Uterus (tissue), 4 donors: Measurements from ENCODE around the gene DNM1. TPM values are rescaled to one million over a fixed set of nuclear protein-coding genes. Genes with fewer than 3 reads are reported as not detected.

ENCODE experiments used
- DNase-seq, 2 donors: peaks; one replicate each; pipeline ENCODE4 v3.0.0-alpha.2; 2019 to 2020
- H3K27ac ChIP-seq, 2 donors: fragments of 200-600 bp; sonication (generic); 1 replicate in 1 of 2; 2 replicates in 1 of 2; pipeline ENCODE4 v1.5.1; 2016 to 2018
- H3K27me3 ChIP-seq, 2 donors: fragments of 200-600 bp; sonication (generic); one replicate each; pipeline ENCODE4 v1.5.1; 2018 to 2019; ENCODE audit warnings: control low read depth in 1 of 2
- H3K36me3 ChIP-seq, 2 donors: fragments of 200-600 bp; sonication (generic); one replicate each; pipeline ENCODE4 v1.5.1; 2019; ENCODE audit warnings: control low read depth in 1 of 2
- H3K4me1 ChIP-seq, 2 donors: fragments of 200-600 bp; sonication (generic); one replicate each; pipeline ENCODE4 v1.5.1; 2018 to 2019; ENCODE audit warnings: control low read depth in 1 of 2
- H3K4me3 ChIP-seq, 2 donors: fragments of 200-600 bp; sonication (generic); 1 replicate in 1 of 2; 2 replicates in 1 of 2; pipeline ENCODE4 v1.5.1; 2018 to 2019; ENCODE audit warnings: mild to moderate bottlenecking in 1 of 2
- H3K9me3 ChIP-seq, 2 donors: fragments of 200-600 bp; sonication (generic); one replicate each; pipeline ENCODE4 v1.5.1; 2019; ENCODE audit warnings: control low read depth in 1 of 2
- CTCF ChIP-seq, 4 experiments: fragments of 200-600 bp in 2 of 4; fragments of 450-650 bp in 2 of 4; sonication (generic) in 2 of 4; IDR thresholded peaks; one replicate each; pipeline ENCODE4 v1.5.1; 2016 to 2019; ENCODE audit warnings: antibody characterized with exemption in 4 of 4, mild to moderate bottlenecking in 2 of 4, moderate library complexity in 1 of 4
- POLR2A ChIP-seq, 2 donors: fragments of 450-650 bp; IDR thresholded peaks; one replicate each; pipeline ENCODE4 v1.6.1; 2016; ENCODE audit warnings: antibody characterized with exemption in 2 of 2, mild to moderate bottlenecking in 1 of 2, moderate library complexity in 1 of 2
- intact Hi-C: fragments of 100-400 bp; cut with DNase I; formaldehyde crosslinking; loops from one replicate; pipeline ENCODE4 v1.15.1; 2023; ENCODE audit warnings: low total_unique reads
- total RNA-seq, 4 donors: library from RNA; depleted of rRNA in 3 of 4; stranded (reverse); fragments of >200 nt in 3 of 4; gene quantifications; one replicate each; pipeline versions ENCODE4 v1.1.0 to v1.2.4, GENCODE V29; 2014 to 2023
- donor health status: DM: yes; HTN: yes; CAD: no.

Gene DNM1
- total RNA-seq, 4 donors from 2014 or later, result 5.0 to 71.5 (median 31.0) TPM

- Histone ChIP-seq H3K4me1 (no peaks in the 10 kb centered on the region), H3K9me3 (no peaks in the 10 kb centered on the region), H3K36me3 (no peaks in the 10 kb centered on the region), H3K27ac (no peak overlapping the region), H3K27me3 (no peaks in the 10 kb centered on the region), H3K4me3 (no peak overlapping the region)
- intact Hi-C loops, result no loop called here
- no peak for DNase-seq
- TF ChIP-seq POLR2A (IDR thresholded peaks at IDR 0.05) (no peak), CTCF (IDR thresholded peaks at IDR 0.05) (no peak)
Observed at GRCh38 chr9:128262687-128263086, 59.5 kb downstream of the DNM1 start.

DNA sequence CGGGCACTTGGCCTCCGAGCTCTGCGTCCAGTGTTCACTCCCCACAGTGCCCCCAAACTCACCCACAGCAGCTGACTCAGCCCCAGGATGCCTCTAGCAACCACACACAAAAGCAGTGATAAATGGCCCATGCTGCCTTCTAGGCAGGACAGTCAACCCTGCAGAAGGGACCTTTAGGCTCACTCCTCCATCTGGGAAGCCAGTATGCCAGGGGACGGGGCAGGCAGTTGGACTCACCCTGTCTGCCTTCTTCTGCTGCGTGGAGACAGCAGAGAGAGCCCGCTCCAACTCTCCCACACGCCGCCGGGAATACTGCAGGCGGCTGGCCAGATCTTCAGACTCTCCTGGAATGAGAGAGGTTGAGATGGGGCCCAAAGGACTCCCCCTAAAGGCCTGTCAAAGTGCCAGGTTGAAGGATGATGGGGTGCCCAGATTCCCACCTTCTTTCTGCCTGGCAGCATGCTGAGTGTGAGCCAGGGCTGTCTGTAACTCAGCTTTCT lies 62.2 kb downstream of the DNM1 start:
- H3K4me1 ChIP-seq, result no peaks in the 10 kb centered on the region
- H3K27ac ChIP-seq, result no peak overlapping the region
- DNase-seq, result no peak
- no peak for TF ChIP-seq POLR2A (IDR thresholded peaks at IDR 0.05)
- TF ChIP-seq CTCF (IDR thresholded peaks at IDR 0.05), result no peak
- intact Hi-C loops, result no loop called here
- no peaks in the 10 kb centered on the region for H3K27me3 ChIP-seq
- no peaks in the 10 kb centered on the region for H3K36me3 ChIP-seq
- H3K9me3 ChIP-seq, result no peaks in the 10 kb centered on the region
- no peak overlapping the region for H3K4me3 ChIP-seq

DNA sequence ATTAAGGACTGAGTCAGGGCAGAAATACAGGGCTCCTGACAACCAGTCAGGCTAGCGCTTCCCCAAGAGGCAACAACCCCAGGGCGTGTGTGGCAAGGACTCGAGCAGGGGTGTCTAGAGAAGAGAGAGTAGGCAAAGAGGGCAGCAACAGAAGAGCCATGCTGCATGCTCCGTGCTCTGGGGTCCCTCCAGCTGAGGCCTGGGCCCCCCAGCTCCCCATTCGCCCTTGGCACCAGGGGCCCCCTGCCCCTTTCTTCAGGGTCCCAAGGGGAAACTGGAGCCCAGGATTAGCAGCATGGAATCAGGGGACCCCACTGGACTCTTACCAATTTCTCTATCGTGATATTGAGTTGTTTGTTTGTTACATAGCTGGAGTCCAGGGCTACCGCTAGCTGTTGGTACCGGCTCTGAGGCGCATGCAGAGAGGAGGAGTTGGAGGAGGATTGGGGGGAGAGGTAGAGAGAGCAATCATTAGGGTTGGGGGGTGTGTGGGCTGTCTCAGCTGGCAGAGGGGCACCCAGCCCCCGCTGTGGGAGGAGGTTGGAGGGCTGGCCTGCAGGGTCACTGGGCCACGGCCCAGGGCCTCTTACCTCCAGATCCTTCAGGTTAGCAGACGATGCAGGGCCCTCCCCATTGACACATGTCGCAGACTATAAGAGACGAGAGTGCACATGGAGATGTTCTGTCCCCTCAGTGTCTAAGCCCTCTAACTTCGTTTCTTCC lies 63.9 kb downstream of the DNM1 start:
- no peaks in the 10 kb centered on the region for H3K9me3 ChIP-seq
- no peaks in the 10 kb centered on the region for H3K36me3 ChIP-seq
- no peaks in the 10 kb centered on the region for H3K27me3 ChIP-seq
- H3K27ac ChIP-seq, result no peak overlapping the region
- H3K4me1 ChIP-seq, result no peaks in the 10 kb centered on the region
- intact Hi-C loops, result no loop called here
- TF ChIP-seq CTCF (IDR thresholded peaks at IDR 0.05), result no peak
- TF ChIP-seq POLR2A (IDR thresholded peaks at IDR 0.05), result no peak
- no peak overlapping the region for H3K4me3 ChIP-seq
- no peak for DNase-seq

DNA sequence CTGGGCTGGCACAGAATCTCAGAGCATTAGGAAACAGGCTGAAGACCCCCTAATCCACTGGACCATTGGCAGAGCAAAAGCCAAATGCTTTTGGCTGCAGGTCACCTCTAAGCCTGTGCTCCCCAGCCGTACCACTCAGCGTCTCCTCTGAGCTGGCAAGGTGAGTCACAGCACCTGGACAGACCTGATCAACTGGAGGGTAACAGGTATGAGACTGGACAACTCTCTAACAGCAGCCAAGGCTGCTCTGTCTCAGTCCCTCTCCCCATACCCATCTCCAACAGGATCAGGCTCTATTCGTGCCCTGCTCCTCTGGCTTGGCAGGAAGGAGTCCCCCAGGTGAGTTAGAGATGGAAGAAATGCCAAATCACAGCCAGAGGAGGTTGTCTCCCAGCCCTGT lies 67.9 kb downstream of the DNM1 start:
- no peak overlapping the region for H3K4me3 ChIP-seq
- H3K9me3 ChIP-seq, result no peaks in the 10 kb centered on the region
- no peak for TF ChIP-seq CTCF (IDR thresholded peaks at IDR 0.05)
- TF ChIP-seq POLR2A (IDR thresholded peaks at IDR 0.05), result no peak
- H3K27ac ChIP-seq, result no peak overlapping the region
- intact Hi-C loops, result no loop called here
- H3K36me3 ChIP-seq, result no peaks in the 10 kb centered on the region
- no peak for DNase-seq
- no peaks in the 10 kb centered on the region for H3K4me1 ChIP-seq
- no peaks in the 10 kb centered on the region for H3K27me3 ChIP-seq

- Histone ChIP-seq H3K36me3 (no peaks in the 10 kb centered on the region), H3K4me1 (no peaks in the 10 kb centered on the region), H3K4me3 (no peak overlapping the region), H3K9me3 (no peaks in the 10 kb centered on the region), H3K27ac (no peak overlapping the region), H3K27me3 (no peaks in the 10 kb centered on the region)
- TF ChIP-seq POLR2A (IDR thresholded peaks at IDR 0.05), result no peak
- intact Hi-C loops, result no loop called here
- no peak for DNase-seq
Observed at GRCh38 chr9:128271512-128271911, 68.3 kb downstream of the DNM1 start.
